Psoas muscle (tissue), 8 donors: ENCODE data around the gene DPP8. TPM values are rescaled to one million over a fixed set of nuclear protein-coding genes. Genes with fewer than 3 reads are reported as not detected.

Source experiments
- ATAC-seq, 4 donors: fragments of 200-7000 bp; cut with Tn5 transposase; one replicate each; pipeline ENCODE4 v1.9.1; 2020; ENCODE audit warnings: moderate library complexity in 3 of 4, mild to moderate bottlenecking in 2 of 4
- DNase-seq, 2 donors: peaks; one replicate each; pipeline ENCODE4 v3.0.0-alpha.2; 2020
- H3K27ac ChIP-seq: fragments of 200-600 bp; one replicate; pipeline ENCODE4 v1.8.0; 2022
- H3K27me3 ChIP-seq, 3 donors: fragments of 200-600 bp in 1 of 3; one replicate each; pipeline versions ENCODE4 v1.6.1 to v1.8.0; 2013 to 2022; ENCODE audit warnings: low read length in 2 of 3, mild to moderate bottlenecking in 2 of 3, moderate library complexity in 1 of 3; ENCODE audit not compliant: insufficient read depth in 3 of 3
- H3K36me3 ChIP-seq, 2 donors: fragments of 200-600 bp in 1 of 2; one replicate each; pipeline versions ENCODE4 v1.6.1 to v1.8.0; 2013 to 2022; ENCODE audit warnings: low read depth in 1 of 2, mild to moderate bottlenecking in 1 of 2, moderate library complexity in 1 of 2; ENCODE audit not compliant: insufficient read depth in 1 of 2
- H3K4me1 ChIP-seq: fragments of 200-600 bp; one replicate; pipeline ENCODE4 v1.8.0; 2022
- H3K4me3 ChIP-seq: fragments of 200-600 bp; one replicate; pipeline ENCODE4 v1.8.0; 2022; ENCODE audit warnings: mild to moderate bottlenecking
- H3K9me3 ChIP-seq: fragments of 200-600 bp; one replicate; pipeline ENCODE4 v1.8.0; 2022
- WGBS, 3 donors: extraction: QIAGEN DNeasy Blood & Tissue Kit; methylation state at CpG; one replicate each; pipeline versions ENCODE4 v1.1.6 to v1.1.7; 2013; 5-methylcytosine and 5-hydroxymethylcytosine counted together
- intact Hi-C, 2 donors: fragments of 100-400 bp; cut with DNase I; formaldehyde crosslinking; loops; one replicate each; pipeline versions ENCODE4 v1.11.0 to v1.14.2; 2022
- polyA plus RNA-seq, 3 donors: library from polyadenylated mRNA; stranded (reverse); fragments of 200-250 nt; gene quantifications; one replicate each; pipeline ENCODE4 v1.2.3, GENCODE V29; 2013
- total RNA-seq, 4 donors: library from RNA; stranded (reverse); fragmentation: NEBNext Ultra II Directional in 2 of 4; extraction: Animal tissue kit (Norgen Biotek cat#: 25700) in 2 of 4; gene quantifications; one replicate each; pipeline versions ENCODE4 v1.2.1 to v1.2.4, GENCODE V29; 2021 to 2023
- TF ChIP-seq, protein P1 (sequence below): fragments of 200-600 bp; IDR thresholded peaks from one replicate; pipeline ENCODE4 v1.8.0; 2022; ENCODE audit warnings: antibody characterized with exemption
- donor health status: healthy with polysubstance abuse.
- donor health status: DM: no; HTN: no; CAD: no; lungs with moderate emphysema.
- donor health status: Bipolar disorder and iron deficiency.
- donor health status: healthy.
- donor health status: DM: yes; HTN: yes; CAD: no.
- donor health status: DM: no; HTN: no; CAD: no.
- donor health status: DM: no; HTN: no; CAD: no.
- donor health status: DM: yes; HTN: yes; CAD: no.

DPP8 gene
- total and polyA plus RNA-seq, 7 donors, result 9.1 to 39.6 (median 31.5) TPM

- Histone ChIP-seq H3K9me3 (no peaks in the 10 kb centered on the region), H3K4me1 (peaks cover 29% of the 10 kb centered on the region), H3K27me3 (no peaks in the 10 kb centered on the region), H3K4me3 (no peak overlapping the region), H3K36me3 (no peaks in the 10 kb centered on the region), H3K27ac (peak overlapping the region; percentile 78)
- 33 to 52% (median 36%) methylated on average over 7 of the region's 7 CpGs for WGBS, 3 donors
- TF ChIP-seq, protein P1, sequence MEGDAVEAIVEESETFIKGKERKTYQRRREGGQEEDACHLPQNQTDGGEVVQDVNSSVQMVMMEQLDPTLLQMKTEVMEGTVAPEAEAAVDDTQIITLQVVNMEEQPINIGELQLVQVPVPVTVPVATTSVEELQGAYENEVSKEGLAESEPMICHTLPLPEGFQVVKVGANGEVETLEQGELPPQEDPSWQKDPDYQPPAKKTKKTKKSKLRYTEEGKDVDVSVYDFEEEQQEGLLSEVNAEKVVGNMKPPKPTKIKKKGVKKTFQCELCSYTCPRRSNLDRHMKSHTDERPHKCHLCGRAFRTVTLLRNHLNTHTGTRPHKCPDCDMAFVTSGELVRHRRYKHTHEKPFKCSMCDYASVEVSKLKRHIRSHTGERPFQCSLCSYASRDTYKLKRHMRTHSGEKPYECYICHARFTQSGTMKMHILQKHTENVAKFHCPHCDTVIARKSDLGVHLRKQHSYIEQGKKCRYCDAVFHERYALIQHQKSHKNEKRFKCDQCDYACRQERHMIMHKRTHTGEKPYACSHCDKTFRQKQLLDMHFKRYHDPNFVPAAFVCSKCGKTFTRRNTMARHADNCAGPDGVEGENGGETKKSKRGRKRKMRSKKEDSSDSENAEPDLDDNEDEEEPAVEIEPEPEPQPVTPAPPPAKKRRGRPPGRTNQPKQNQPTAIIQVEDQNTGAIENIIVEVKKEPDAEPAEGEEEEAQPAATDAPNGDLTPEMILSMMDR, result no peak
- peak in 1 of 2 donors; percentile 19 for DNase-seq
- intact Hi-C loops, result no loop called here
- peak in 3 of 4 donors; percentile 27 to 48 (median 28) for ATAC-seq
These were observed 109.0 kb downstream of the DPP8 start for GRCh38 chr15:65408324-65409035.

- WGBS, 3 donors, result 24 to 35% (median 30%) methylated on average over 10 of the region's 10 CpGs
- no peaks in the 10 kb centered on the region for H3K9me3 ChIP-seq
- peak; percentile 41 to 77 (median 62) for ATAC-seq
- no peak overlapping the region for H3K4me3 ChIP-seq
- peak overlapping the region; percentile 78 for H3K27ac ChIP-seq
- no peaks in the 10 kb centered on the region for H3K36me3 ChIP-seq
- intact Hi-C loops, result no loop called here
- H3K27me3 ChIP-seq, result no peaks in the 10 kb centered on the region
- TF ChIP-seq, protein P1, result no peak
- H3K4me1 ChIP-seq, result peaks cover 18% of the 10 kb centered on the region
- peak in 1 of 2 donors; percentile 35 for DNase-seq
These were observed 111.0 kb downstream of the DPP8 start for GRCh38 chr15:65406424-65407000.

DNA sequence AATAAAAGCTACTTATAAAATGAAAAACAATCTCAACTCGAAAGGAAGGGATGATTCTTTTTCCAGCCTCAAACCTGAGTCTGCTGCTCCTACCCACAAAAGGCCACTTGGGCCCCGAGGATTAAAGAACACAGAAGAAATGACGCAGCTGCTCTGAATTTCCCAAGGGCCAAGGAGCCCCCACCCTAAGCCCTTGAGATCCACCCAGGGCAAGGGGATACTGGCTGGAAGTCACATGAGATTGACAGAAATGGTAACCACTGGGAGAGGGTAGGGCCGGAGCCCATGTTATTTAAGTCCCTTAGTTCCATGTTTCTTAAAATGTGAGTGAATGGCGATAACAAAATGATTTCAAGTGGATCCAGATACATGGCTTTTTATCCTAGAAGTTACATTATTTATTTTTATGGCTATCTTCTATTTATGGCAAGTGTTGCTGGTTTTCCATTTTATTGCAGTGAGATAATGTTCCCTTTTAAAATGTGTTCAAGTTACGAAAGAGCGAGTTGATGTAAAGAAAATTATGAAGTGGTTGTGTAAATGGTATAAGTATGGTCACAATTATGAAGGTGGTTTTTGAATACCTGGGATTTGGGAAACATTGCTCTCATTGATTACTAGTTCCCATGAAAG is 111.6 kb downstream of the DPP8 start:
- H3K27me3 ChIP-seq, result no peaks in the 10 kb centered on the region
- H3K4me1 ChIP-seq, result peaks cover 18% of the 10 kb centered on the region
- ATAC-seq, result no peak
- no peaks in the 10 kb centered on the region for H3K36me3 ChIP-seq
- peak in 1 of 2 donors; percentile 19 for DNase-seq
- H3K4me3 ChIP-seq, result peak overlapping the region; percentile 7
- 43 to 65% (median 47%) methylated on average over 7 of the region's 7 CpGs for WGBS, 3 donors
- intact Hi-C loops, result no loop called here
- peak overlapping the region; percentile 78 for H3K27ac ChIP-seq
- TF ChIP-seq, protein P1, result no peak
- H3K9me3 ChIP-seq, result no peaks in the 10 kb centered on the region

DNA sequence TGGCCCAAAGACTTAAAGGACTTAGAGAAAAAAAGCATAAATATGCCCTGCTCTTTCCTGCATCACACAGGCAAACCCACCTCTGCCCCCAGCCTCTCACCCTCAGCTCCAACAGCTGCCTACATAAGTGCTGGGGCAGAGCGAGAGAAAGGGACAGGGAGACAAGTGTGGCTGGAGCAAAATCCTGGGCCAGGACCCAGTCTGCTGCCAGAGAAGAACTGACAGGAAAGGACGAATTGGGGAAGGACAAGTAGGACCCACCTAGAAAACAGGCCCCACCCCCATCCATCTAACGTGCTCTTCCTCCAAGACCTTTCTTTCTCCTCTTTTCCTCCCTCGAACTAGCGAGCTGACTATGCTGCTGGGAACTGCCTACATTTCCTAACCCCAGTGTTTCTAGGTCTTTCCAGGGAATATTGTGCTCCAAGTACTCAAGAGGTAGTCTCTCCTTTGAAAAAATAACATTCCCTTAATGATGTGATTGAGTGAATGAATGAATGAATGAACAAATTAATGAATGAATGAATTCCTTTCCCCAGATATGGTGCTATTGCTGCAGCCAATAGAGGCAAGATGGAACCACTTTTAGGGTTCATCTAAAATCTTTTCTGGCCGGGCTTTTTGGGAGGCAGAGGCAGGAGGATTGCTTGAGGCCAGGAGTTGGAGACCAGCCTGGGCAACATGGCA is 113.2 kb downstream of the DPP8 start:
- TF ChIP-seq, protein P1, result no peak
- WGBS, 3 donors, result 70 to 85% (median 76%) methylated on average over 6 of the region's 6 CpGs
- intact Hi-C loops, result loop anchor here (5.0 kb wide), 3 partner anchors 33 to 128 kb away; partner anchors contain the start of gene HACD3 (in 1 of the 2)
- Histone ChIP-seq H3K9me3 (no peaks in the 10 kb centered on the region), H3K4me3 (no peak overlapping the region), H3K27ac (peak overlapping the region; percentile 44), H3K27me3 (no peaks in the 10 kb centered on the region), H3K36me3 (no peaks in the 10 kb centered on the region), H3K4me1 (peaks cover 26% of the 10 kb centered on the region)
- ATAC-seq, result no peak
- peak in 1 of 2 donors; percentile 19 for DNase-seq
